WTC11 (cell line): ENCODE results near the gene PLEKHB1. TPM values are rescaled to one million over a fixed set of nuclear protein-coding genes. Genes with fewer than 3 reads are reported as not detected.

Experiments
- ATAC-seq: fragments of 200-7000 bp; cut with Tn5 transposase; 2 replicates; pipeline ENCODE4 v1.10.0; 2021; ENCODE audit warnings: mild to moderate bottlenecking, moderate library complexity
- CTCF ChIA-PET: fragments of 300-600 bp; sonication (Branson Sonifier 250); formaldehyde crosslinking; loops from one replicate; lab custom pipeline; 2021; ENCODE audit warnings: antibody characterized with exemption; lab: Charles Lee
- POLR2A ChIA-PET: fragments of 350-600 bp; sonication (Branson Sonifier 250); formaldehyde crosslinking; loops from one replicate; lab custom pipeline; 2021; ENCODE audit warnings: antibody characterized with exemption; lab: Charles Lee
- DNase-seq: peaks from one replicate; pipeline ENCODE4 v3.0.0; 2021; ENCODE audit warnings: low spot score
- H3K27ac Mint-ChIP-seq: 2 replicates; pipeline ENCODE4 v1.8.0; 2021; ENCODE audit warnings: mixed read lengths
- H3K27me3 Mint-ChIP-seq: 2 replicates; pipeline ENCODE4 v1.8.0; 2021; ENCODE audit warnings: low read depth, mild to moderate bottlenecking, moderate library complexity, mixed read lengths
- H3K36me3 Mint-ChIP-seq: 2 replicates; pipeline ENCODE4 v1.8.0; 2021; ENCODE audit warnings: mixed read lengths
- H3K4me1 Mint-ChIP-seq: 2 replicates; pipeline ENCODE4 v1.8.0; 2022; ENCODE audit warnings: mixed read lengths
- H3K4me3 Mint-ChIP-seq: 2 replicates; pipeline ENCODE4 v1.8.0; 2021; ENCODE audit warnings: mild to moderate bottlenecking, moderate library complexity, mixed read lengths
- H3K9me3 Mint-ChIP-seq: 2 replicates; pipeline ENCODE4 v1.8.0; 2021; ENCODE audit warnings: mixed read lengths
- ARID4B ChIP-seq: sonication (generic); formaldehyde crosslinking; IDR thresholded peaks from 2 replicates; pipeline ENCODE4 v1.8.0; 2023; ENCODE audit warnings: missing genetic modification reagents, mild to moderate bottlenecking, borderline replicate concordance
- ATF1 ChIP-seq: sonication (generic); formaldehyde crosslinking; IDR thresholded peaks from 2 replicates; pipeline ENCODE4 v1.8.1; 2023; ENCODE audit warnings: mild to moderate bottlenecking, moderate library complexity, missing genetic modification reagents
- FOXJ3 ChIP-seq: sonication (generic); formaldehyde crosslinking; IDR thresholded peaks from 2 replicates; pipeline ENCODE4 v1.9.0; 2021; ENCODE audit warnings: missing genetic modification reagents, mild to moderate bottlenecking, borderline replicate concordance
- FOXP1 ChIP-seq: sonication (generic); formaldehyde crosslinking; IDR thresholded peaks from 2 replicates; pipeline ENCODE4 v1.8.0; 2022; ENCODE audit warnings: missing genetic modification reagents, mild to moderate bottlenecking, moderate library complexity, borderline replicate concordance
- GRHL2 ChIP-seq: fragments of 250-450 bp; sonication (Bioruptor Pico); IDR thresholded peaks from 2 replicates; pipeline ENCODE4 v1.8.0; 2022; ENCODE audit warnings: mild to moderate bottlenecking, moderate library complexity; ENCODE audit not compliant: insufficient replicate concordance, severe bottlenecking
- HMGA2 ChIP-seq: fragments of 250-450 bp; sonication (Bioruptor Pico); IDR thresholded peaks from 2 replicates; pipeline ENCODE4 v1.4.0; 2021; ENCODE audit warnings: mild to moderate bottlenecking, moderate library complexity
- HMGXB4 ChIP-seq: sonication (generic); formaldehyde crosslinking; IDR thresholded peaks from 2 replicates; pipeline ENCODE4 v1.8.1; 2023; ENCODE audit warnings: mild to moderate bottlenecking, moderate library complexity, missing genetic modification reagents
- IRF2 ChIP-seq: sonication (generic); formaldehyde crosslinking; IDR thresholded peaks from 2 replicates; pipeline ENCODE4 v1.8.0; 2022; ENCODE audit warnings: low read depth, missing genetic modification reagents, borderline replicate concordance
- NFYB ChIP-seq: sonication (generic); formaldehyde crosslinking; conservative IDR thresholded peaks from 2 replicates; pipeline ENCODE4 v1.8.0; 2022; ENCODE audit warnings: low read depth, missing genetic modification reagents
- NR3C1 ChIP-seq: sonication (generic); formaldehyde crosslinking; conservative IDR thresholded peaks from 2 replicates; pipeline ENCODE4 v1.8.1; 2023; ENCODE audit warnings: low read depth, mild to moderate bottlenecking, missing genetic modification reagents
- OVOL2 ChIP-seq: fragments of 250-450 bp; sonication (Bioruptor Pico); IDR thresholded peaks from 2 replicates; pipeline ENCODE4 v1.9.0; 2021; ENCODE audit warnings: mild to moderate bottlenecking, borderline replicate concordance
- SMAD3 ChIP-seq: sonication (generic); formaldehyde crosslinking; IDR thresholded peaks from 2 replicates; pipeline ENCODE4 v1.8.0; 2022; ENCODE audit warnings: missing genetic modification reagents, mild to moderate bottlenecking, borderline replicate concordance
- USF1 ChIP-seq: sonication (generic); formaldehyde crosslinking; IDR thresholded peaks from 2 replicates; pipeline ENCODE4 v1.8.0; 2022; ENCODE audit warnings: mild to moderate bottlenecking, missing genetic modification reagents
- ZBTB21 ChIP-seq: sonication (generic); formaldehyde crosslinking; IDR thresholded peaks from 2 replicates; pipeline ENCODE4 v1.8.1; 2023; ENCODE audit warnings: mild to moderate bottlenecking, missing genetic modification reagents, borderline replicate concordance
- ZMAT4 ChIP-seq: fragments of 250-450 bp; sonication (Bioruptor Pico); IDR thresholded peaks from 2 replicates; pipeline ENCODE4 v1.9.0; 2021; ENCODE audit warnings: mild to moderate bottlenecking
- ZNF232 ChIP-seq: sonication (generic); formaldehyde crosslinking; IDR thresholded peaks from 2 replicates; pipeline ENCODE4 v1.8.0; 2022; ENCODE audit warnings: mild to moderate bottlenecking, missing genetic modification reagents
- ZNF263 ChIP-seq: sonication (generic); formaldehyde crosslinking; IDR thresholded peaks from 2 replicates; pipeline ENCODE4 v1.8.1; 2022; ENCODE audit warnings: low read depth, mild to moderate bottlenecking, moderate library complexity, missing genetic modification reagents
- ZNF281 ChIP-seq: sonication (generic); formaldehyde crosslinking; IDR thresholded peaks from 2 replicates; pipeline ENCODE4 v1.8.0; 2023; ENCODE audit warnings: mild to moderate bottlenecking, missing genetic modification reagents
- ZNF423 ChIP-seq: fragments of 250-450 bp; sonication (Bioruptor Pico); IDR thresholded peaks from 2 replicates; pipeline ENCODE4 v2.1.2; 2022; ENCODE audit warnings: mild to moderate bottlenecking, moderate library complexity
- total RNA-seq: library from RNA; stranded (reverse); gene quantifications from 3 replicates; pipeline ENCODE4 v1.2.3, GENCODE V29; 2021

Gene PLEKHB1
- total RNA-seq, 1 experiment from 2014 or later = 12.0 TPM

- no peak for TF ChIP-seq IRF2
Measured at GRCh38 chr11:73645972-73646631, at the start of gene PLEKHB1 (continued).

GRCh38 chr11:73597336-73597955 is 48.9 kb upstream of the PLEKHB1 start:
- peaks cover 43% of the 10 kb centered on the region for H3K4me1 Mint-ChIP-seq
- peaks cover 2% of the 10 kb centered on the region for H3K36me3 Mint-ChIP-seq
- ChIA-PET POLR2A (interaction anchor here (0.6 to 0.9 kb wide), 2 partner anchors 172 to 801 kb away, joined by 3 to 8 read pairs; partner anchors contain the start of gene PGM2L1), CTCF (interaction anchor here (1.1 to 1.6 kb wide), 4 partner anchors 28 to 119 kb away, joined by 3 to 10 read pairs (median 4); partner anchors contain the start of gene PLEKHB1)
- TF ChIP-seq FOXP1 (no peak), ATF1 (CRISPR knock-in tag) (no peak), NFYB (CRISPR knock-in tag) (no peak), NR3C1 (no peak), ZNF263 (CRISPR knock-in tag) (no peak)
- H3K27me3 Mint-ChIP-seq = no peaks in the 10 kb centered on the region
- peaks cover 3% of the 10 kb centered on the region for H3K9me3 Mint-ChIP-seq
- no peak for ATAC-seq
- H3K27ac Mint-ChIP-seq = peak overlapping the region; percentile 8
- peak overlapping the region; percentile 80 for H3K4me3 Mint-ChIP-seq
- no peak for DNase-seq

- no peaks in the 10 kb centered on the region for H3K27me3 Mint-ChIP-seq
- DNase-seq (peak; percentile 94), ATAC-seq (peak; percentile 91)
- H3K36me3 Mint-ChIP-seq = no peaks in the 10 kb centered on the region
- peak within 1 kb of the TSS; percentile 85 for H3K27ac Mint-ChIP-seq
- ChIA-PET CTCF (interaction anchor here (0.6 to 1.6 kb wide), 6 partner anchors 27 to 247 kb away, joined by 3 to 13 read pairs (median 6); partner anchors contain the start of gene PLEKHB1), POLR2A (interaction anchor here (0.5 to 0.9 kb wide), 5 partner anchors 16 to 801 kb away, joined by 3 to 8 read pairs (median 3); partner anchors contain the start of gene PGM2L1)
- peak within 1 kb of the TSS; percentile 80 for H3K4me3 Mint-ChIP-seq
- no peaks in the 10 kb centered on the region for H3K9me3 Mint-ChIP-seq
- peaks cover 43% of the 10 kb centered on the region for H3K4me1 Mint-ChIP-seq
- no peak for TF ChIP-seq ZMAT4
- peak; percentile 95; the same call in 1 of the 2 replicates for TF ChIP-seq HMGXB4 (CRISPR knock-in tag)
- no peak for TF ChIP-seq HMGA2 (CRISPR knock-in tag)
- no peak for TF ChIP-seq FOXJ3
- TF ChIP-seq SMAD3 (CRISPR knock-in tag) = no peak
- no peak for TF ChIP-seq OVOL2 (CRISPR knock-in tag)
- TF ChIP-seq USF1 (CRISPR knock-in tag) = 0 out of 2 replicates have a peak, but pooled peaks have one; percentile 27
- no peak for TF ChIP-seq ZBTB21
- TF ChIP-seq ZNF281 = peak; percentile 83
- TF ChIP-seq ZNF423 (CRISPR knock-in tag) = no peak
- TF ChIP-seq ARID4B (CRISPR knock-in tag) = no peak; the same call in 1 of the 2 replicates
- no peak for TF ChIP-seq GRHL2 (CRISPR knock-in tag)
- peak; percentile 55; the same call in 1 of the 2 replicates for TF ChIP-seq ZNF232 (CRISPR knock-in tag)
Measured at GRCh38 chr11:73597956-73598718, 48.2 kb upstream of the PLEKHB1 start, which contains the start of gene FAM168A. Gene FAM168A (minus strand): TSS chr11:73598112. CDS start chr11:73468474, 129,638 bp downstream.
